HG03520 (cell line): ENCODE results near the gene SRSF2.
"Not testable (repeated sequence)": the region's sequence is repeated elsewhere in the genome, so short reads cannot be mapped to it uniquely, and the experiment has no call there.

Experiments used
- ATAC-seq: cut with Tn5 transposase; IDR thresholded peaks from one replicate; pipeline ENCODE4 v1.9.1; 2021; ENCODE audit warnings: mild to moderate bottlenecking, moderate library complexity; ENCODE audit not compliant: unreplicated experiment

Gene SRSF2

DNA sequence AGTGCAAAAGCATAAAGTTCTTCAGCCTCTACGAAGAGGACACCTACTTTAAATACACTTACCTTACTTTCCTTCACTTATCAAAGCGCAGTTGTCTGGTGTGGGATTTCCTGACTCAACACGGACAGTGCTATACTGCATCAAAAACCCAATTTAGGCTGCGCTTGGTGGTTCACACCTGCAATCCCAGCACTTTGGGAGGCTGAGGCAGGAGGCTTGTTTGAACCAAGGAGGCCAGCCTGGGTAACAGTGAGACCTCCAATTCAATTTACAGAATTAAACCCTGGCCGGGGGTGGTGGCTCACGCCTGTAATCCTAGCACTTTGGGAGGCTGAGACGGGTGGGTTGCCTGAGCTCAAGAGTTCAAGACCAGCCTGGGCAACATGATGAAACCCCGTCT, 14.9 kb downstream of the SRSF2 start:
- ATAC-seq = no peak

DNA sequence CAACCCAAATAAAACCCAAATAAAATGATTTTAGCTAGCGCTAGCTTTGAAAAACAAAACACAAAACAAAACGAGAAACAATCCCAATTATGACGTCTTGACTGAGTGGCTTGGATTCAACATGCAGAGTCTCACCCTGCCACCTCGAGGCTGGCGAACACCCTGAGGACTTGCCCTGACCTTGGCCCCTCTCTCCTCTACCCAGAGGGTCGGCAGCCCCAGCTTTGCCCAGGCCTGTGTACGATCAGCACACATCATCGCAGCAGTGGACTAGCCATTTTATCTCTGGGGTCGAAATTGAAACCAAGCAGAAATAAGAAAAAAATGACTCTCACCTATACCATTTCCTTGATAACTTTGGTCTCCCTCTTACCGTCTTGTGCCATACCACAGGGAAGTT, 15.7 kb downstream of the SRSF2 start:
- ATAC-seq = no peak

DNA sequence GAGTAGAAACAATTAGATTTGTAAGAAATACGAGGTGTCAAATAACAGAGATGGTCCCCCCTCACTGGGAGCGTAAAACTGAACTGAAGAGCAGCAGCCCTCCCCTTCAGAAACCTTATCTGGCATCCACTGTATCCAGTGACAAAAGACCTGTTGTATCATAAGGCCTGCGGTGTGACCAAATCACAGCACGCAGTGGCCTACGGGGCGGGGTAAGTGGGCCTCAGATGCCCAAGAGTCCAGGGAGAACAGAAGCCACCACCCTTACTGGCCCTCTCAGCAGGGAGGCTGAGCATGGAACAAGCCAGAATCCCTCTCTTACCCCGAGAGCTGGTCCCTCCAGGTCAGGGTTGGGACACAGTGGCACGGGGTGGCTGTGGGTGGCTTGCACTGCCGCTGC, 16.2 kb downstream of the SRSF2 start:
- no peak for ATAC-seq

DNA sequence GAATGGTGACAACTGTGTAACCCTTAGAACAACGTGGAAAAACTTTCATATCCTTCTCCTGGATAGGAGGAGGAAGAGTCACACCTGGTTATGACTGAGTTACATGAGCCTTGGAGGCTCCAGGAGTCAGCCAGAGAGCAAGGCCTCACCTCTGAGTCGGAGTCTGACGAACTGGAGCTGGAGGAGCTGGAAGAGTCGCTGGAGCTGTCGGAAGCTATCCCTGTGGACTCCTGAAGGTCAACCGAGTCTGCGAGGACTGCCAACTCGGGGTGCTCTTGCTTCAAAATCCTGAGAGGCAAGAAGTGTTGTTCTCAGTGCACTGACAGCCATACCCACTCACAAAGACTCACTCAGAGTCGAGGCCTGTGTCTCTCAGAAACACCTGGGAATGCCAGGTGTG, 16.9 kb downstream of the SRSF2 start:
- no peak for ATAC-seq

DNA sequence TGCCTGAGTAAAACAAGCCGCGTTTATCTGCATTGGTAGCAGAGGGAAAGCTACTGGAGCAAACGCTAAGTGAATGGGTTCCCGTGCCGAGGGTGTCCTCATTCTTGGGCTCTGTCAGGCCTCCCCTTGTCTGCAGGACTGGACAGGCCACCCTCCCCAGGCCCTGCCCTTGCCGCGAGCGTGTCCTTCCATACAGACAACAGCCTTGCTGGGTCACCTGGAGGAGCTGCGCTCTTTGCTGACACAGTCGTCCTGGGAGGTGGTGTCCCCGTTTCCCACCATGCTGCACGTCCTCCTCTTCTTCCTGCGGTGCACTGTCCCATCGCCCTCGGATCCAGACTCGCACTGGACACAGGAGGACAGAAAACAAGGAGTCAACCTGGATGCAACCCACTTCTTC, 18.6 kb downstream of the SRSF2 start:
- no peak for ATAC-seq

DNA sequence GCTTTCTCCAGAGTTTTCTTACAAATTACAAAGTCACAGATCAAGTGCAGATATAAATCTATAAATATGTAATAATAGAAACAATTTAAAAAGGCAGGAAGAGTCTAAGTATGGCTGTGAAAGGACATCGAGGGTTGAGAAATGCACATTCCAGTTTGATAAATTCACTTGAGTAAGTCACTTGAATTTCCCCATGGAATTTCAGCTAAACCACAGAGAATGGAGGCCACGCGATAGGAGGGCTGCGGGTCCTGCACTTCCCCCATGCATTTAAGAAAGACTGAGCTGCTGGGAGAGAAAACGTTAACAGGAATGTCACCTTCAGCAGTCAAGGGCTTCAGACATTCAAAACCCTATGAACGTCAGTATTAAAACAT, 20.3 kb downstream of the SRSF2 start:
- ATAC-seq = no peak

DNA sequence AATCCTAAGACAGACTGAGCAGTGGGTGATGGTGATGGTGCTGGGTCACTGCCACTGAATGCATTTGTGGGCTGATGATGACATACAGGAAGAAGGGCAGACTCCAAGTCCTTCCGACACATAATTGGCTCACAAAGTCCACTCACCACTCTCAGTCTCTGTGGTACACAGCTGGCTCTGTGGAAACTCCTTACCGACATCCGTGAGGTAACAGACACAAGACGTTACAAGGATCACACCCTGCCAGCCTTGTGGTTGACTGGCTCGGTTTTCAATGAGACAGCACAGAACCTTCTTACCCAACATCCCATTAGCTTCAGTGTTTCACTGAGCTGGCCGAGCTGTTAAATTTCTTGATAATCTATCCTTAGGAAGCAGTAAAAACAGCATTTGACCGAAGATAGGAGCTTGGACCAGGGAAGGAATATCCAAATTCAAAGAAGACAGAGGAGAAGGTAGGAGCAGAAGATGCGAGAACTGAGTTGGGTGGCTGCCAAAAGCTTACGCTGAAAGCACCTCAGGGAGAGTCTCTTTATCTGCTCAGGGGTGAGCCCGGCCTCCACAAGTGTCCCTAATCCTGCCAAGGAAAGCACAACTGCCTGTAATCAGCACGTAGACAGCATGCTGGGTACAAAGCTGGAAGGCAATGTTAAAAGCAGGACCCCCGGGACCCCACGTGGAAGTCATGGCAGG, 20.8 kb downstream of the SRSF2 start:
- no peak for ATAC-seq

DNA sequence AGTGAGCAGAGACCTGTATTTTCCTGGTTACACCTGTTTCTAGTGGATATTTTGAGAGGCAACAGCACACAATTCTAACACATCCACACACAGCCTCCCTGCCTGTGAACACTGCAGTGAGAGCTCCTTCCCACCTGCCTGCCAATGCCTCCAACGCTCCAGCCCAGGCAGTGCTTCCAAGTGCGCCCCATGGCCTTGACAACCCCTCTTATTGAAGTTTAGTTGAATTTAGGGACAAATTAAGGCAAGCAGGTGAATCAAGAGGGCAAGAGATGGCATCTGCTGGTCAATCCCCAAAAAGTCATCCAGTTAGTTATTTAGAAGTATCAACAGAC, 21.7 kb downstream of the SRSF2 start:
- no peak for ATAC-seq

DNA sequence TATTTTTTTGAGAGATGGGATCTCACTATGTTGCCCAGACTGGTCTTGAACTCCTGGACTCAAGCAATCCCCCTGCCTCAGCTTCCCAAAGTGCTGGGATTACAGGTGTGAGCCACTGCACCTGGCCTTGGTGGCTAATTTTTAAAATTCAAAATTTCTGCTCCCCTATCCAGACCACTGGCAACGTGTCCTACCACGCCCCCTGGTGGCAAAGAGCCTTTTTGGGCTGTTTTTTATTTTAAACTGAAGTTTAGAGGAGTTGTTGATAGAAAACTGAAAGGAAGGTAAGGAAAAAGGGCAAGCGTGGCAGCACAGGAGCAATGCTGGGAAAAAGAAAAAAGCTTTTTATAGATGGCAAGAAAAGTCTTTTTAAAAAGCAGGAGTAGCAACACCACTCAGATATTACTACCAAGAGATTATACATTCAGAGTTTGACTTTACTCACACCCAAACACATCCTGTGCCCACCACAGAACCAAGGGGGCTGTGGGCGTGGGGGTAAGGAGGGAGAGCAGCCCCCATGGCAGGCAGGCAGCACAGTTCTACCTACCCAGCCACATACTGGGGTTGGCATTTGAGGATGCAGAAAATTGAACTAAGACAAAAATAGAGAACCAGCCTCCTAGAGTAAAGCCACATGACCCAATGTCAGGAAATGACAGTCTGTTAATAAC, 22.2 kb downstream of the SRSF2 start:
- ATAC-seq = no peak

DNA sequence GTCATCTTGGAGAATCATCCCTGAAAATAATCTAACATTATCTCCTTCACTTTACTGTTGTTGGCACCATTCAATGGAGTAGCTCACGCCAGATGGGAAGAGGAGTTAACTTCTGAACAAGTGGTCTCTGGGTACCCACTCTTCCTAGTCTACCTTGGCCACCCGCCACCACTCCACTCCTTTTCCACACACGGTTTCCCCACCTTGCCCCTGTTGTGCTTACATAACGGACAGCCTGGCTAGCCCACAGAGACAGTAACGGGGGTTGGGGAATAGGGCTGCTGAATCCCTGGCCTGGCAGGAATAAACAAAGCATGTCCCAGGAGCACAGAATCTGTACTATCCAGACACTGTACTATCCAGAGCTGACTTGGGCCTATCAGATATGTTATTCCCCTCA, 22.8 kb downstream of the SRSF2 start:
- ATAC-seq = no peak

DNA sequence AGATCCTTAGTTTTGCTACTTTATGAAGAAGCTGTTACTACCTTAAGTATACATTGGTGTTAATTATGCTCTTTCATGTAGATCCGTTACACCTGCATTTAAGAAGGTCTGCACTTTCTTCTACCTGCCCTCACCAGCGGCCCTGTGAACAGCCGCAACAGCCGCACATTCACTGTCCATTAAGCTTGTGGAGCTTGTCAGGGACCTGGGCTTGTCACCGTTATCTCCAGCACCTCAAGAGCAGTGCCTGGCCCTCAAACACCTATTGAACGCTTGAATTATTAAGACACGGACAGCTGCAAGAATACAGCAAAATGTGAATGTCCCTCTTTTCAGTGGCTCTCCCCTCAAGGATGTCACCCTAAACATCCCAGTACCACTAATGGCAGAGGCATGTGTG, 23.4 kb downstream of the SRSF2 start:
- ATAC-seq = no peak

DNA sequence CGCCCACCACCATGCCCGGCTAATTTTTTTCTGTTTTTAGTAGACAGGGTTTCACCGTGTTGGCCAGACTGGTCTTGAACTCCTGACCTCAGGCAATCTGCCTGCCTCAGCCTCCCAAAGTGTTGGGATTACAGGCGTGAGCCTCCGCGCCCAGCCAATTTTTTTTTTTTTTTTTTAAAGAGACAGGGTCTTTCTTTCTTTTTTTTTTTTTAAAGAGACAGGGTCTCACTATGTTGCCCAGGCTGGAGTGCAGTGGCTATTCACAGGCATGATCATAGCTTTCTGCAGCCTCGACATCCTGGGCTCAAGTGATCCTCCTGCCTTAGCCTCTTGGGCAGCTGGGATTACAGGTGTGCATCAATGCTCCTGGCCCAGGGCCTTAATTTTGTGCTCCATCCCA, 24.8 kb downstream of the SRSF2 start:
- ATAC-seq = not testable (repeated sequence)

DNA sequence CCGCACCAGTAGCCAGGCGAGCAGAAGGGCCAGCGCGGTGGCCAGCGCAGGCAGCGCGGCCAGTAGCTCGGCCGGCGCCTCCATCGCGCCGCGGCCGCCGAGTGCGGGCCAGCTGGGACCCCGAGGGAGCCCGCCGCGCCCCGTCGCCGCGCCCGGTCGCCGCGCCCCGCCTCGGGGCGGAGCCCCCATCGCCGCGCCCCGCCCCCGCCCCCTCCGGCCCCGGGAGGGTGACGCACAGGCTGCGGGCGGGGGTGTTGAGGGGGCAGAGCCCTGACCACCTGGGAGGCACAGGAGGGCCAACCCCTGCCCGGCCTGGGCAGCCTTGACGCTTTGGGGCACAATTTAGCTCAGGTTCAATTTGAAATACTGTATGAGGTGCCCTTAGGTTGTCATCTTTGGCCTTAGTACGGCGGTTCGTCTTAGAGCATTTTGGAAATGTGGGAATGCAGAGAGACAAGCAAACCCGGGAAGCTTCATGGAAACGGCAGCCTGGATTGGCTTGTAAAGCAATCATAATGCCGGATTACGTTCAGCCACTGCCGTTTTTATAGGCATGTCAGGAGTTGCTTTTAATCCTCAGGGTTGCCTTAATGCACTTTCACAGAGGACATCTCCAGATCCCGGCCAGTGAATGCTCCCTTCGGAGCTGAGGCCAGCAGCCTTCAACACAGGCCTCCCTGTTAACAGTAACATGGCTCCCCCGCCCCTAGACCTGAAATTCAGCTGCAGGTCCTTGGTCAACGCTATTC, 26.1 kb downstream of the SRSF2 start, which contains the start of gene MXRA7:
TSS of gene MXRA7 (minus strand) at position 103 of the 749 bp plus-strand sequence. CDS start at position 84, 19 bp downstream.
- ATAC-seq = no peak

DNA sequence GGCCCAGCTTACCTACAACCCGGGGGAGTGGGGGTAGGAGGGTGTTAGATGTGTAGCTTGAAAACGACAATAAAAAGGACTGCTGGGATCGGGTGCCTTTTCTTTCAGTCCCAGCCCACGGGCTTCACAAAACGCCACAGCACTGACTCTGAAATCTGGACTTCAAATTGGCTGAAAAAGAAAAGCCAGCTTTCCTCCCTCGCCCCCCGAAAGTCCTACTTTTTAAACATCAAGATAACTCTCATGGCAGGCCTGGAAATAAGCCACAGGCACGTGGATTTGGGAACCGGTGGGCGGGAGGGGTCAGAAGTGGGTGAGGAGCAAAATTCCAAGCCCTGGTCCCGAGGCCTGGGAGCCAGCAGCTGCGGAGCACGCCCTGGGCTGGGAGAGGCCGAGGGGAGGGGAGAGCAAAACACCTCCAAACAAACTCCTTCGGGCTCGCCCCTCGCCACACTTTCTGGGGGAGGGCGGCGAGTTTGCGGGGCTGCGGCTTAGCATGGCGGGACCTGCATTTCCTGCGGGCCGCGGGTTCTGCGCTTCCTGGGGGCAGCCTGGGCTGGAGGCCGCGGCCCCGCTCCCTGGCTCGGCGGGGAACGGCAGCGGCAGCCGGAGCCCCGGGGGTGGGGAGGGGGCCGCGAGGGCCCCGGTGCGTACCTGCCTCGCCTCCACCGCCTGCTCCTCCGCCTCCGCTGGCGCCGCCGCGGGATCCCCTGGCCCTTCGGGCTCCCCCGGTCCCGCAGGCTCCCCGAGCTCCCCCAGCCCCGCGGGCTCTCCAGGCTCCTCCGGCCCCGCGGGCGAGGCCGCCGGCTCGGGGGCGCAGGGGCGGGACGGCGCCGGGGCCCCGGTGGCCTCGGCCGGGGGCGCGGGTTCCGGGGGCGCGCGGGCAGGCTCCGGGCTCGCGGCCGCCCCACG, 26.9 kb downstream of the SRSF2 start:
- ATAC-seq = not testable (repeated sequence)

DNA sequence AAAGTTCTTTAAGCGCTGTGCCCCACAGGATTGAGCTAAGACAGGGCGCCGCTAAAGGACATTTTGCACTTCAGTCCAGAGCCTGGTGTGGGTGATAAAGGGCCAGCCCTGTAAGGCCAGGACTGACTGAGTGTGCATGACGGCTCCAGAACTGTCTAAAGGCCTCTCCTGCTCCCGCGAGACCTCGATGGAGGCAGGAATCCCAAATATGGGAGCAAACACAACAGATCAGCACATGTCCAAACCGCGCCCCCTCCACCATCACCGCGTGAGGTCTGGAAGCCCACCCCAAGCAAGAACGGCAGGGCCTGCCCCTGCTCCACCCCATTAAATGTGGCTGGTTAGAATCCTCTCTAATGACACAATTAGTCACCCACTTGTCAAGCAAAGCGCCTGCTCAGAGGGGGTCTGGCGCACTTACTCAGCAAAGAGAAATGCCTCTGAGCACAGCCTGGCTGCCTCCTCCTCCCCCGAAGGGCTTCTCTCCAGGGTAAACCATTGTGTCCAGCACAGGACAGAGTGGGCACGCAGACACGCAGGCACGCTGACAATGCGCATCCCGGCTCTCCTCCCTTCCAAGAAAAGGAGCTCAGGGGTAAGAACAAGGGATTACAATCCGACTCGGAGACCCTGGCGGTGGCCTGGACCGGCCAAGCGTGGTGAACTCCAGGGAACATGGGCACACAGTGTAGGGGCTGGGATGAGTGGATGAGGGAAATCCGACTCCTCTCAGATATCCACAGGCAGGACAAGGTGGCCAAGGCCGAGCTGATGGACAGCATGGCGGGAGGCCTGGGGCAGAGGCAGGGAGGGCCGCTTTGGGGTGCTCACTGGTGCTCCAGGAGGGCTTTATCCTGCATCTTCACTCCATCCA, 27.8 kb downstream of the SRSF2 start:
- ATAC-seq = no peak

DNA sequence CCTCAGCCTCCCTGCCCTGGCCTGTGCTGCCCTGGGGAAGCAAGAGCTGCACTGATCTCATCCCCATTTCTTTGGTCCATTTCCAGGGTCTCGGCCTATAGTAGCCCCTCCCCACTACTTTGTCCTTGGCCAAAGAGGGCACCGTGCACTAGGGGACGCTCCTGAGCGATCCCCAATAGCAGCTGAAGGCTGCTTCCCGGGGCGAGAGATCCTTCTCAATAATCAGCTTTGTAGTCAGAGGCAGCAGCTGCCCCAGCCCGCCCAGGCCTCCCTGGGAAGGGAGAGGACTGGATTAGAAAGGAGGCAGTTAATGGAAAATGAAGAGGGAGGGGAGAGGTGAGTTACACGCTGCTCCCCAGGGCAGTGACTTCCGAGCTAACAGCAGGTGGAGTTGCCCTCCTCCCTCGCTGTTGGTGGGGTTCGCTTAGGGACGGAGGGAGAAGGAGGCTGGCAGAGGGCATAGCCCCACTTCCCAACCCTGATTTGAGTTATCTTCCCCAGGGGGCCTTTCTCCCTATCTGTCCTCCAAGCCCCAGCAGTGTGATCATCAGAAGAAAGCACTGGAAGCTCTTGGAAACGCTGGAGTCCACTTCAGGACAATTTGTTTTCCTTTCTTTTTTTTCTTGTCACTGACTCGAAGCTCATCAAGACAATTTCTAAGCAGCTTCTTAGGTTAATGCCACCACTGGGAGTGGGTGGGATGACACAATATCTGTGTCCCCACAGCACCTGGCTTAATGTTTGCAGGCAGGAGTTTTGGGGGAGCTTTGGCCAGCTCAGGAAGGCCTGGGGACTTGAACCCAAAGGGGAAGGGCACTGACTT, 28.9 kb downstream of the SRSF2 start:
- ATAC-seq = no peak

DNA sequence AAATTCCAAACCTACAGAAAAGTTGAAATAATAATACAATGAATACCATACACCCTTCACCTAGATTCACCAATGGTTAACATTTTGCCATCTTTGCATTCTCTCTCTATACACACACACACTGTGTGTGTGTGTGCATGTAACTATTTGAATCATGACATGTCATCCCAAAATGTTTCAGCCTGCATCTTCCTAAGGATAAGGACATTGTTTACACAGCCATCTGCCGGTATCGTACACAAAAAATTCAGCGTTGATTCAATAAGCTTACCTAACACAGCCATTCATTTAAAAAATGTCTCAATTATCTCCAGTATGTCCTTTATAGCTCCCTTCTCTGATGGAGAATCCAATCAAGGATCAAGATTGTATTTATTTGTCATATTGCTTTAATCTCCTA, 30.3 kb downstream of the SRSF2 start:
- ATAC-seq = no peak

DNA sequence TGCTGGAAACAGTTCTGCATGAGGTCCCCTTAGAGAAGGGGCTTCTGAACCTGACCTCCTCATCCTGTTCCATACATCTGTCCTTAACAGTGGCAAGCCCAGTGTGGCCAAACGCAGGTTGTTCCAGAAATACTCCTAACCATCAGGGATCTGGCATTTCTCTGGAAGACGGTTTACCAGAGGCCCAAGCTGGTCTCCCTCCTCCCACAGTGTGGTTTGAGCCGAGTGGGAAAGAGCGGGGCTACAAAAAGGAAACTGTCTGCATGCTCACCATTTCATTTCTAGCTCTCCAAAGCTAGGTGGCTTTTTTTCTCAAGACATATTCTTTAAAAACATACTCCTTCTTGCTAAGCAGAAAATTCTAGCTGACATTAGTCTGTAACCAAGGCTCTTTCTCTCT, 32.3 kb downstream of the SRSF2 start:
- no peak for ATAC-seq

DNA sequence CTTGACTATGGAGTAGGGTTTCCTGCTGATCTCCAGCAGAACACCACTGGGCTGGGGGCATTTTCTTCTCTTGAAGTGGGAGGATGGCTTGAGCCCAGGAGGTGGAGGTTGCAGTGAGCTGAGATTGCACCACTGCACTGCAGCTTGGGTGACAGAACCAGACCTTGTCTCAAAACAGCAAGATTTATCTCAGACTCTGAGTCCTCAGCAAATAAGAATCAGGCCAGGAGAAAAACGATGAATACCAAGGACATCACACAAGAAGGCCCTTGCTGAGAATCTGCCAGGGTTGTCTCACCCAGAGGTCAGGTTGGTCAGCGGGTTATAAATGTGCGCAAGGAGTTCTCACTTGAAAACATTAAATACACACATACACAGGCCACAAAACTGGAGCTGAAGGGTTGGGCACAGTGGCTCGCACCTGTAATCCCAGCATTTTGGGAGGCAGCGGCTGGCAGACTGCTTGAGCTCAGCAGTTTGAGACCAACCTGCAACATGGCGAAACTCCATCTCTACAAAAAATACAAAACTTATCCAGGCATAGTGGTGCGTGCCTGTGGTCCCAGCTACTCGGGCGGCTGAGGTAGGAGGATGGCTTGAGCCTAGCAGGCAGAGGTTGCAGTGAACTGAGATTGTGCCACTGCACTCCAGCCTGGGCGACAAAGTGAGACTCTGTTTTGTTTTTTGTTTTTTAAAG, 34.0 kb downstream of the SRSF2 start:
- no peak for ATAC-seq
